ENCODE results near the gene PLEKHA6. TPM values are rescaled to one million over a fixed set of nuclear protein-coding genes. Genes with fewer than 3 reads are reported as not detected.

The PLEKHA6 gene
- total RNA-seq, 1 experiment from 2014 or later, result 5.5 TPM

DNA sequence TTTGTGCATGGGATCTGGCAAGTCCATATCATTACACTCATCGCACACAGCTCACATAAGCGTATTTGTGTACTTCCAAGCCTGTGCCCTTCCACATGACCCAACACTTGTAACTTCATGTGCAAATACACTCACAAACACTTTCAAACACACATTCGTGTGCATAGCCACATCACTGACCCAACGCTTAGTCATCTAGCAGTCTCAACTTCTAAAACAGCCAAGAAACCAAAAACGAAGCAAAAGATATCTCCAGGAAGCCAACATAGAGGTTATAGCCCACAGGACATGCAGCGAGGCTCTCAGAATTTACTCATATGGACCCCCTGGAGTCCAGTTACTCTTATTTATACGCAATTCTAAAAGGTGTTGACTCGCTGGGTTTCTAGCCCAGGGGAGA, 135.1 kb downstream of the PLEKHA6 start:
- Histone ChIP-seq H3K4me1 (ENCODE audit: control insufficient read depth, insufficient read depth, low read length) (no peaks in the 10 kb centered on the region), H3K9me3 (ENCODE audit: control insufficient read depth, insufficient read depth, low read depth, low read length) (no peaks in the 10 kb centered on the region), H3K36me3 (ENCODE audit: control insufficient read depth, insufficient read depth, low read length) (no peaks in the 10 kb centered on the region), H3K27me3 (ENCODE audit: control insufficient read depth, insufficient read depth, low read length) (no peaks in the 10 kb centered on the region), H3K4me3 (ENCODE audit: low read depth in 2 of 2, low read length in 2 of 2) (no peak overlapping the region), H3K27ac (ENCODE audit: low read length) (no peak overlapping the region)
- BruUV-seq (replicated peaks), result no TSS peak
- ChIA-PET POLR2A (no interaction called here), CTCF (no interaction called here)
- in situ Hi-C loops (cut with HindIII; ENCODE audit: low pct_unique_long_range_greater_than_20kb, low sequenced_read_pairs) (no loop called here), intact Hi-C loops (cut with micrococcal nuclease; ENCODE audit: unreplicated experiment) (no loop called here)
- no peak for DNase-seq (ENCODE audit: low read depth, low spot score)
- TF ChIP-seq, protein P1, sequence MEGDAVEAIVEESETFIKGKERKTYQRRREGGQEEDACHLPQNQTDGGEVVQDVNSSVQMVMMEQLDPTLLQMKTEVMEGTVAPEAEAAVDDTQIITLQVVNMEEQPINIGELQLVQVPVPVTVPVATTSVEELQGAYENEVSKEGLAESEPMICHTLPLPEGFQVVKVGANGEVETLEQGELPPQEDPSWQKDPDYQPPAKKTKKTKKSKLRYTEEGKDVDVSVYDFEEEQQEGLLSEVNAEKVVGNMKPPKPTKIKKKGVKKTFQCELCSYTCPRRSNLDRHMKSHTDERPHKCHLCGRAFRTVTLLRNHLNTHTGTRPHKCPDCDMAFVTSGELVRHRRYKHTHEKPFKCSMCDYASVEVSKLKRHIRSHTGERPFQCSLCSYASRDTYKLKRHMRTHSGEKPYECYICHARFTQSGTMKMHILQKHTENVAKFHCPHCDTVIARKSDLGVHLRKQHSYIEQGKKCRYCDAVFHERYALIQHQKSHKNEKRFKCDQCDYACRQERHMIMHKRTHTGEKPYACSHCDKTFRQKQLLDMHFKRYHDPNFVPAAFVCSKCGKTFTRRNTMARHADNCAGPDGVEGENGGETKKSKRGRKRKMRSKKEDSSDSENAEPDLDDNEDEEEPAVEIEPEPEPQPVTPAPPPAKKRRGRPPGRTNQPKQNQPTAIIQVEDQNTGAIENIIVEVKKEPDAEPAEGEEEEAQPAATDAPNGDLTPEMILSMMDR (IDR thresholded peaks at IDR 0.05), result no peak
- TF ChIP-seq TCF7L2 (IDR thresholded peaks at IDR 0.05; ENCODE audit: low read depth, low read length), result no peak
- TF ChIP-seq, protein P2, sequence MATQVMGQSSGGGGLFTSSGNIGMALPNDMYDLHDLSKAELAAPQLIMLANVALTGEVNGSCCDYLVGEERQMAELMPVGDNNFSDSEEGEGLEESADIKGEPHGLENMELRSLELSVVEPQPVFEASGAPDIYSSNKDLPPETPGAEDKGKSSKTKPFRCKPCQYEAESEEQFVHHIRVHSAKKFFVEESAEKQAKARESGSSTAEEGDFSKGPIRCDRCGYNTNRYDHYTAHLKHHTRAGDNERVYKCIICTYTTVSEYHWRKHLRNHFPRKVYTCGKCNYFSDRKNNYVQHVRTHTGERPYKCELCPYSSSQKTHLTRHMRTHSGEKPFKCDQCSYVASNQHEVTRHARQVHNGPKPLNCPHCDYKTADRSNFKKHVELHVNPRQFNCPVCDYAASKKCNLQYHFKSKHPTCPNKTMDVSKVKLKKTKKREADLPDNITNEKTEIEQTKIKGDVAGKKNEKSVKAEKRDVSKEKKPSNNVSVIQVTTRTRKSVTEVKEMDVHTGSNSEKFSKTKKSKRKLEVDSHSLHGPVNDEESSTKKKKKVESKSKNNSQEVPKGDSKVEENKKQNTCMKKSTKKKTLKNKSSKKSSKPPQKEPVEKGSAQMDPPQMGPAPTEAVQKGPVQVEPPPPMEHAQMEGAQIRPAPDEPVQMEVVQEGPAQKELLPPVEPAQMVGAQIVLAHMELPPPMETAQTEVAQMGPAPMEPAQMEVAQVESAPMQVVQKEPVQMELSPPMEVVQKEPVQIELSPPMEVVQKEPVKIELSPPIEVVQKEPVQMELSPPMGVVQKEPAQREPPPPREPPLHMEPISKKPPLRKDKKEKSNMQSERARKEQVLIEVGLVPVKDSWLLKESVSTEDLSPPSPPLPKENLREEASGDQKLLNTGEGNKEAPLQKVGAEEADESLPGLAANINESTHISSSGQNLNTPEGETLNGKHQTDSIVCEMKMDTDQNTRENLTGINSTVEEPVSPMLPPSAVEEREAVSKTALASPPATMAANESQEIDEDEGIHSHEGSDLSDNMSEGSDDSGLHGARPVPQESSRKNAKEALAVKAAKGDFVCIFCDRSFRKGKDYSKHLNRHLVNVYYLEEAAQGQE (IDR thresholded peaks at IDR 0.05; ENCODE audit: insufficient read depth in 1 of 2, low read depth in 2 of 2, low read length in 1 of 2), result no peak
- no peak for TF ChIP-seq POLR2AphosphoS5 (IDR thresholded peaks at IDR 0.05; ENCODE audit: low read depth, low read length)
- TF ChIP-seq SIN3A (IDR thresholded peaks at IDR 0.05; ENCODE audit: borderline replicate concordance, insufficient read depth, low read depth, low read length), result no peak
- ATAC-seq, result no peak

DNA sequence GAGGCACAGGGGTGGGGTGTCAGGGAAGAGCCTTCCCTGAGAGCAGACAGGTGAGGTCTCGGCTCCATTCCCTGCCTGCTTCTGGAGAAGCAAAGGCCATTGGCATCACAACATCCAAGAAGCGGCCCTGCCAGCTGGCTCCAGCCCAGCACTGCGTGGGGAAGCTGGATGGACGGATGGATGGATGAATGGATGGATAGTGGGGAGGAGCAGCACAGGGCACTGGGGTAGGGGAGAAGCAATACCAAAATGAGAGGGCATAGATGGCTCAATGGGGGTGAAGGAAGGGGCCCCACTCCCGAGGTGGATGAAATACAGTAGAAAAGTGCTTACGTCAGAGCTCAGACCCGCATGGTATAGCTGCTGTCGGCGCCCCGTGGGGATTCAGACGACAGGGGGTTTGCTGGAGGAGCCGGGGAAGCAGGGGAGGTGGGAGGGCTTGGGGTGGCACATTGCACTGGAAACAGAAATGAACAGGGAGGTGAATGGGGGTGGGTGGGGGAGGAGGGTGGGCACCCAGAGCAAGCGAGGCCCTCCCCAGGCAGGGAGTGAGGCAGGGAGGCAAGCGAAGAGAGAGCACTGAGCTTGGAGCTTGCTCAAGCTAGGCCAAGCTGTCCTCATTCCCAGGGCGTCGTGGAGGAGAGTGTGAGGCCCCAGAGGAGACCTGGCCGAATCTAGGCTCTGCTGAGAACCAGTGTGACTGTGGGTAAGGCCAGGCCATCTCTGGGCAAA, 136.4 kb downstream of the PLEKHA6 start:
- Histone ChIP-seq H3K4me3 (ENCODE audit: low read depth in 2 of 2, low read length in 2 of 2) (no peak overlapping the region), H3K27me3 (ENCODE audit: control insufficient read depth, insufficient read depth, low read length) (no peaks in the 10 kb centered on the region), H3K27ac (ENCODE audit: low read length) (no peak overlapping the region), H3K9me3 (ENCODE audit: control insufficient read depth, insufficient read depth, low read depth, low read length) (no peaks in the 10 kb centered on the region), H3K36me3 (ENCODE audit: control insufficient read depth, insufficient read depth, low read length) (no peaks in the 10 kb centered on the region), H3K4me1 (ENCODE audit: control insufficient read depth, insufficient read depth, low read length) (no peaks in the 10 kb centered on the region)
- no peak for ATAC-seq
- POLR2A ChIA-PET, result interaction anchor here (0.6 kb wide), 1 partner anchor 88 kb away, joined by 12 read pairs; no protein-coding TSS in a partner anchor
- BruUV-seq (replicated peaks), result no TSS peak
- TF ChIP-seq, protein P1 (IDR thresholded peaks at IDR 0.05), result no peak
- no peak for TF ChIP-seq SIN3A (IDR thresholded peaks at IDR 0.05; ENCODE audit: borderline replicate concordance, insufficient read depth, low read depth, low read length)
- no peak for TF ChIP-seq TCF7L2 (IDR thresholded peaks at IDR 0.05; ENCODE audit: low read depth, low read length)
- TF ChIP-seq POLR2AphosphoS5 (IDR thresholded peaks at IDR 0.05; ENCODE audit: low read depth, low read length), result no peak
- TF ChIP-seq, protein P2 (IDR thresholded peaks at IDR 0.05; ENCODE audit: insufficient read depth in 1 of 2, low read depth in 2 of 2, low read length in 1 of 2), result no peak
- no peak for DNase-seq (ENCODE audit: low read depth, low spot score)
- intact Hi-C loops (cut with micrococcal nuclease; ENCODE audit: unreplicated experiment) (no loop called here), in situ Hi-C loops (cut with HindIII; ENCODE audit: low pct_unique_long_range_greater_than_20kb, low sequenced_read_pairs) (no loop called here)
- CTCF ChIA-PET, result no interaction called here

Data from Panc1 (cell line).